Adrenal gland (tissue), 19 donors: Measurements from ENCODE around the gene LIPK. TPM values are rescaled to one million over a fixed set of nuclear protein-coding genes. Genes with fewer than 3 reads are reported as not detected.

Source experiments
- DNase-seq, 7 donors: peaks; one replicate each; pipeline ENCODE4 v3.0.0-alpha.2; 2019 to 2020
- H3K27ac ChIP-seq, 5 donors: fragments of 200-600 bp; sonication (generic) in 4 of 5; 1 replicate in 3 of 5; 2 replicates in 2 of 5; pipeline versions ENCODE4 v1.5.1 to v1.8.0; 2016 to 2020; ENCODE audit warnings: mild to moderate bottlenecking in 1 of 5
- H3K27me3 ChIP-seq: fragments of 200-600 bp; 2 replicates; pipeline ENCODE4 v1.8.0; 2021
- H3K36me3 ChIP-seq, 2 donors: fragments of 200-600 bp; replicated peaks in 1 of 2; 1 replicate in 1 of 2; 2 replicates in 1 of 2; pipeline versions ENCODE4 v1.5.1 to v1.8.0; 2018 to 2022
- H3K4me1 ChIP-seq, 2 donors: fragments of 200-600 bp; replicated peaks in 1 of 2; 1 replicate in 1 of 2; 2 replicates in 1 of 2; pipeline versions ENCODE4 v1.5.1 to v1.8.0; 2018 to 2021
- H3K4me3 ChIP-seq, 4 donors: fragments of 200-600 bp; sonication (generic) in 3 of 4; one replicate each; pipeline ENCODE4 v1.5.1; 2016 to 2018
- H3K9me3 ChIP-seq, 3 donors: fragments of 200-600 bp; sonication (generic) in 1 of 3; replicated peaks in 1 of 3; 1 replicate in 2 of 3; 2 replicates in 1 of 3; pipeline versions ENCODE4 v1.5.1 to v1.8.0; 2016 to 2021
- CTCF ChIP-seq, 6 experiments: fragments of 450-650 bp in 4 of 6; fragments of 200-600 bp in 2 of 6; sonication (generic) in 1 of 6; IDR thresholded peaks; 1 replicate in 5 of 6; 2 replicates in 1 of 6; pipeline versions ENCODE4 v1.5.1 to v1.8.0; 2016 to 2021; ENCODE audit warnings: antibody characterized with exemption in 6 of 6, mild to moderate bottlenecking in 2 of 6, moderate library complexity in 1 of 6
- POLR2A ChIP-seq, 2 donors: fragments of 450-650 bp; IDR thresholded peaks; one replicate each; pipeline ENCODE4 v1.6.1; 2017; ENCODE audit warnings: antibody characterized with exemption in 2 of 2, mild to moderate bottlenecking in 2 of 2, moderate library complexity in 1 of 2
- WGBS, 4 donors: extraction: QIAGEN DNeasy Blood & Tissue Kit in 2 of 4; methylation state at CpG; one replicate each; pipeline versions ENCODE4 v1.1.5 to v1.1.7; 2013 to 2017; 5-methylcytosine and 5-hydroxymethylcytosine counted together
- intact Hi-C, 2 donors: fragments of 100-400 bp; cut with DNase I; formaldehyde crosslinking; loops; one replicate each; pipeline versions ENCODE4 v1.14.1 to v1.15.0; 2022 to 2023
- long read RNA-seq, 10 donors: library from polyadenylated mRNA in 3 of 10; unstranded in 2 of 10; stranded (forward) in 1 of 10; transcript quantifications; one replicate each; pipeline ENCODE4 v2.0.0 and lab custom pipeline, GENCODE V29; 2021 to 2026
- polyA plus RNA-seq, 3 donors: library from polyadenylated mRNA; stranded (reverse); fragments of 200-250 nt in 2 of 3; fragments of 350-450 nt in 1 of 3; fragmentation: Illumina TruSeq in 1 of 3; extraction: RNeasy Lipid Tissue Mini Kit (QIAGEN cat#74804) in 1 of 3; gene quantifications; one replicate each; pipeline ENCODE4 v1.2.3, GENCODE V29; 2013 to 2014
- total RNA-seq, 9 donors: library from RNA; depleted of rRNA in 4 of 9; stranded (reverse); fragments of >200 nt in 4 of 9; fragments of 120-200 nt in 1 of 9; fragmentation: NEBNext Ultra II Directional in 1 of 9; extraction: Animal tissue kit (Norgen Biotek cat#: 25700) in 1 of 9; gene quantifications; one replicate each; pipeline versions ENCODE4 v1.1.0 to v1.2.4, GENCODE V29; 2013 to 2023
- donor health status: healthy with polysubstance abuse.
- donor health status: Bipolar disorder and iron deficiency.
- donor health status: DM: yes; HTN: yes; CAD: no.
- donor health status: DM: no; HTN: no; CAD: no.
- donor health status: DM: no; HTN: no; CAD: no.
- donor health status: DM: yes; HTN: yes; CAD: no.

Gene LIPK
- total RNA-seq (not detected), polyA plus RNA-seq (not detected)
- long read RNA-seq, donor 1 = 0 reads
- long read RNA-seq, donor 2 = 0 reads
- long read RNA-seq, donor 3 = 0 reads
- long read RNA-seq, donor 4 = 0 reads
- long read RNA-seq, donor 5 = 0 reads
- long read RNA-seq, donor 6 = 0 reads
- long read RNA-seq, donor 7 = 0 reads
- long read RNA-seq, donor 8 = 0 reads
- long read RNA-seq, donor 9 = 0 reads
- long read RNA-seq, donor 10 = 0 reads

- Histone ChIP-seq H3K27me3 (no peaks in the 10 kb centered on the region), H3K4me3 (no peak within 1 kb of the TSS), H3K36me3 (no peaks in the 10 kb centered on the region), H3K4me1 (no peaks in the 10 kb centered on the region), H3K27ac (no peak within 1 kb of the TSS), H3K9me3 (no peaks in the 10 kb centered on the region)
- WGBS, 4 donors = 92 to 100% (median 98%) methylated on average over 1 of the region's 1 CpG
- intact Hi-C loops = loop anchor here in 1 of 2 donors (10.0 kb wide), 1 partner anchor 89 kb away; no protein-coding TSS in a partner anchor
- no peak for DNase-seq
- no peak for TF ChIP-seq CTCF (IDR thresholded peaks at IDR 0.05)
- TF ChIP-seq POLR2A (IDR thresholded peaks at IDR 0.05) = no peak
These were observed at the start of gene LIPK for GRCh38 chr10:88705958-88706357. TSS of gene LIPK (plus strand) at chr10:88706249. CDS start at chr10:88724544, 18,295 bp downstream.

GRCh38 chr10:88657901-88658300 is 48.1 kb upstream of the LIPK start:
- Histone ChIP-seq H3K27ac (no peak overlapping the region), H3K27me3 (no peaks in the 10 kb centered on the region), H3K36me3 (no peaks in the 10 kb centered on the region), H3K4me3 (no peak overlapping the region), H3K9me3 (no peaks in the 10 kb centered on the region), H3K4me1 (no peaks in the 10 kb centered on the region)
- TF ChIP-seq CTCF (IDR thresholded peaks at IDR 0.05) (no peak), POLR2A (IDR thresholded peaks at IDR 0.05) (no peak)
- intact Hi-C loops = no loop called here
- no peak for DNase-seq
- 75 to 100% (median 81%) methylated on average over 1 of the region's 1 CpG for WGBS, 4 donors

GRCh38 chr10:88659725-88660597 is 46.1 kb upstream of the LIPK start:
- H3K27ac ChIP-seq = no peak overlapping the region
- TF ChIP-seq CTCF (IDR thresholded peaks at IDR 0.05) (no peak), POLR2A (IDR thresholded peaks at IDR 0.05) (no peak)
- H3K4me3 ChIP-seq = no peak overlapping the region
- 69 to 81% (median 75%) methylated on average over 3 of the region's 3 CpGs for WGBS, 4 donors
- no peaks in the 10 kb centered on the region for H3K36me3 ChIP-seq
- no peak for DNase-seq
- H3K27me3 ChIP-seq = no peaks in the 10 kb centered on the region
- no peaks in the 10 kb centered on the region for H3K9me3 ChIP-seq
- no peaks in the 10 kb centered on the region for H3K4me1 ChIP-seq
- intact Hi-C loops = no loop called here

- H3K4me3 ChIP-seq = no peak overlapping the region
- H3K36me3 ChIP-seq = no peaks in the 10 kb centered on the region
- H3K27ac ChIP-seq = no peak overlapping the region
- 35 to 49% (median 46%) methylated on average over 2 to 3 of the region's 3 CpGs for WGBS, 4 donors
- intact Hi-C loops = no loop called here
- no peak for TF ChIP-seq POLR2A (IDR thresholded peaks at IDR 0.05)
- TF ChIP-seq CTCF (IDR thresholded peaks at IDR 0.05) = no peak
- no peak for DNase-seq
- H3K4me1 ChIP-seq = no peaks in the 10 kb centered on the region
- no peaks in the 10 kb centered on the region for H3K9me3 ChIP-seq
- H3K27me3 ChIP-seq = no peaks in the 10 kb centered on the region
These were observed 45.5 kb upstream of the LIPK start for GRCh38 chr10:88660598-88660884.
